OCI-LY1 (cell line): ENCODE data around the gene ICAM2.

Experiments
- H2AFZ ChIP-seq: fragments of 200-600 bp; sonication (generic), shearing (Covaris generic); 2 replicates; pipeline ENCODE4 v1.6.0; 2014; ENCODE audit warnings: antibody characterized with exemption, mild to moderate bottlenecking, low read length
- H3F3A ChIP-seq: fragments of 200-600 bp; sonication (generic), shearing (Covaris generic); 2 replicates; pipeline ENCODE4 v1.6.0; 2014; ENCODE audit warnings: mild to moderate bottlenecking, antibody characterized with exemption, low read length, moderate library complexity; ENCODE audit not compliant: insufficient read depth
- H3K27ac ChIP-seq: fragments of 200-600 bp; sonication (generic); 2 replicates; pipeline ENCODE4 v1.5.1; 2014; ENCODE audit warnings: low read length, mixed run types, mild to moderate bottlenecking, low read depth; ENCODE audit not compliant: poor library complexity, severe bottlenecking
- H3K27me3 ChIP-seq: fragments of 200-600 bp; sonication (generic); 2 replicates; pipeline ENCODE4 v1.6.0; 2014; ENCODE audit warnings: antibody characterized with exemption, mild to moderate bottlenecking, low read length, moderate library complexity; ENCODE audit not compliant: insufficient read depth
- H3K36me3 ChIP-seq: fragments of 200-600 bp; sonication (generic); 2 replicates; pipeline ENCODE4 v1.6.1; 2014; ENCODE audit warnings: mild to moderate bottlenecking, antibody characterized with exemption, low read length, moderate library complexity, mixed read lengths; ENCODE audit not compliant: insufficient read depth
- H3K4me1 ChIP-seq: fragments of 200-600 bp; sonication (generic); 2 replicates; pipeline ENCODE4 v1.5.1; 2014; ENCODE audit warnings: mild to moderate bottlenecking, low read length, moderate library complexity; ENCODE audit not compliant: insufficient read depth, severe bottlenecking
- H3K4me2 ChIP-seq: fragments of 200-600 bp; sonication (generic), shearing (Covaris generic); 2 replicates; pipeline ENCODE4 v1.6.1; 2014; ENCODE audit warnings: low read length
- H3K4me3 ChIP-seq: fragments of 200-600 bp; sonication (generic); 2 replicates; pipeline ENCODE4 v1.5.1; 2014; ENCODE audit warnings: low read length, low read depth, mild to moderate bottlenecking, mixed read lengths; ENCODE audit not compliant: poor library complexity, severe bottlenecking
- H3K79me2 ChIP-seq: fragments of 200-600 bp; shearing (Covaris generic); 2 replicates; pipeline ENCODE4 v1.6.1; 2016; ENCODE audit warnings: mixed run types, low read length, mixed read lengths; ENCODE audit not compliant: insufficient read depth
- H3K9ac ChIP-seq: fragments of 200-600 bp; sonication (generic), shearing (Covaris generic); 2 replicates; pipeline ENCODE4 v1.6.1; 2014; ENCODE audit warnings: mild to moderate bottlenecking, low read length, mixed read lengths
- H3K9me2 ChIP-seq: fragments of 200-600 bp; sonication (generic), shearing (Covaris generic); 2 replicates; pipeline ENCODE4 v1.6.1; 2014; ENCODE audit warnings: low read depth, mild to moderate bottlenecking, low read length, mixed read lengths
- H3K9me3 ChIP-seq: fragments of 200-600 bp; shearing (Covaris generic); 2 replicates; pipeline ENCODE4 v1.6.1; 2014; ENCODE audit warnings: low read length, mixed read lengths
- H4K20me1 ChIP-seq: fragments of 200-600 bp; sonication (generic), shearing (Covaris generic); 2 replicates; pipeline ENCODE4 v1.6.0; 2016; ENCODE audit warnings: mild to moderate bottlenecking, low read length; ENCODE audit not compliant: insufficient read depth
- EZH2 ChIP-seq: fragments of 200-600 bp; sonication (generic), shearing (Covaris generic); IDR thresholded peaks from 2 replicates; pipeline ENCODE4 v1.8.0; 2017; ENCODE audit warnings: borderline replicate concordance, mixed run types, mild to moderate bottlenecking, antibody characterized with exemption, low read length, moderate library complexity, mixed read lengths
- TF ChIP-seq, protein P1 (sequence below): fragments of 200-600 bp; sonication (generic), shearing (Covaris generic); IDR thresholded peaks from 2 replicates; pipeline ENCODE4 v1.5.1; 2017; ENCODE audit warnings: mild to moderate bottlenecking, antibody characterized with exemption, low read length, moderate library complexity, mixed read lengths

The ICAM2 gene

DNA sequence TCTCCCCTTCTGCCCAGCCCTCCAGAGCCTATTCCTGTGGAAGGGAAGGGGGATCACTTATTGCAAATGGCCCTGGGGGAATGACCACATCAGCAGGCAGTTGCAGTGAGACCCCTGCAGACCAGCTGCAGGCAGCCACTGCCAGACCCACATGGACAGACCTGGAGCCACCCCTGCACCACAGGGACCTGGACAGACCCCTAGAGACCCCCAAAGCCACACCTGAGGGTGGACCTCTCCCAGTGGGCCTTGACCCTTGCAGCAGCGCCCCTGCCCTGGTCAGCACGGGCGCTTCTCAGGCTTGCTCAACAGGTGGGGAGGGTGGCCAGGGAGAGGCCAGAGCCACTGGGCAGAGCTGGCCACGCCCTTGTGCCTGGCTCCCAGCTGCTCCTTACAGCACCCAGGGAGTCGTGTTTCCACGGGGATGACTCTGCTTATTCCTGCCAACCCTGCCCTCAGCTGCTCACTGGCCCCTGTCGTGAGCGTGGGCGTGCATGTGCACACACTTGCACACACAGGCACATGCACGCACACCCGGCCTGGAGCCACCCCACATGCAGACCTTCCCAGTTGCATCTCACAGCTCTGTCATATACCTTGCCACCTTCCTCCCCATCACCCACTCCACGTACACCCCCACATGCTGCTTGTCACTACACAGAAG, 46.4 kb downstream of the ICAM2 start:
- peaks cover 5% of the 10 kb centered on the region; the same call in 1 of the 2 replicates for H3K27me3 ChIP-seq
- no peaks in the 10 kb centered on the region for H3K9me2 ChIP-seq
- no peaks in the 10 kb centered on the region for H3K79me2 ChIP-seq
- H3K9me3 ChIP-seq: no peaks in the 10 kb centered on the region
- no peak overlapping the region for H3K9ac ChIP-seq
- H3K36me3 ChIP-seq: no peaks in the 10 kb centered on the region
- no peak for TF ChIP-seq EZH2
- TF ChIP-seq, protein P1, sequence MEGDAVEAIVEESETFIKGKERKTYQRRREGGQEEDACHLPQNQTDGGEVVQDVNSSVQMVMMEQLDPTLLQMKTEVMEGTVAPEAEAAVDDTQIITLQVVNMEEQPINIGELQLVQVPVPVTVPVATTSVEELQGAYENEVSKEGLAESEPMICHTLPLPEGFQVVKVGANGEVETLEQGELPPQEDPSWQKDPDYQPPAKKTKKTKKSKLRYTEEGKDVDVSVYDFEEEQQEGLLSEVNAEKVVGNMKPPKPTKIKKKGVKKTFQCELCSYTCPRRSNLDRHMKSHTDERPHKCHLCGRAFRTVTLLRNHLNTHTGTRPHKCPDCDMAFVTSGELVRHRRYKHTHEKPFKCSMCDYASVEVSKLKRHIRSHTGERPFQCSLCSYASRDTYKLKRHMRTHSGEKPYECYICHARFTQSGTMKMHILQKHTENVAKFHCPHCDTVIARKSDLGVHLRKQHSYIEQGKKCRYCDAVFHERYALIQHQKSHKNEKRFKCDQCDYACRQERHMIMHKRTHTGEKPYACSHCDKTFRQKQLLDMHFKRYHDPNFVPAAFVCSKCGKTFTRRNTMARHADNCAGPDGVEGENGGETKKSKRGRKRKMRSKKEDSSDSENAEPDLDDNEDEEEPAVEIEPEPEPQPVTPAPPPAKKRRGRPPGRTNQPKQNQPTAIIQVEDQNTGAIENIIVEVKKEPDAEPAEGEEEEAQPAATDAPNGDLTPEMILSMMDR: no peak
- H3F3A ChIP-seq: no peaks in the 10 kb centered on the region
- H4K20me1 ChIP-seq: no peaks in the 10 kb centered on the region
- H3K4me3 ChIP-seq: no peak overlapping the region
- no peaks in the 10 kb centered on the region for H3K4me1 ChIP-seq
- no peak overlapping the region for H3K4me2 ChIP-seq
- H2AFZ ChIP-seq: no peak overlapping the region
- H3K27ac ChIP-seq: no peak overlapping the region

DNA sequence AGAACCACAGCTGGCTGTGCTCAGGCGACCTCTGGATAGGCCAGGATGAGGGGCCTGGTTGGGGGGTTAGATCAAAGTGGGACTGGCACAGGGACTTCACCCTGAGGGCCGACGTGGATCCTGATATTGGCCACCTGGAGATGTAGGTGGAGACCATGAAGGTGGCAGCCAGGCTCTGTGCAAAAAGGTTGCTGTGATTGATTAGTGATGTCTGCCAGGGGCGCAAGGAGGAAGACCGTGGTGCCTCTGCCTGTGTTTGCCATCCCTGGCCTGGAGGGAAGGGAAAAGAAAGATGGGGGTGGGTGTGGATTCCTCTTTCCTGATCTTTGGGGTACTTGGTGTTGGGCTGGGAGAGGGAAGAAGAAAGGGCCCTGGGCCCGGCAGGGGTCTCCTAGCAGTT, 47.2 kb downstream of the ICAM2 start:
- H3F3A ChIP-seq: no peaks in the 10 kb centered on the region
- no peaks in the 10 kb centered on the region for H3K9me2 ChIP-seq
- H2AFZ ChIP-seq: no peak overlapping the region
- H3K4me3 ChIP-seq: no peak overlapping the region
- no peak overlapping the region for H3K9ac ChIP-seq
- H3K79me2 ChIP-seq: no peaks in the 10 kb centered on the region
- H3K36me3 ChIP-seq: no peaks in the 10 kb centered on the region
- TF ChIP-seq, protein P1: no peak
- no peak for TF ChIP-seq EZH2
- no peaks in the 10 kb centered on the region for H3K4me1 ChIP-seq
- peaks cover 5% of the 10 kb centered on the region; the same call in 1 of the 2 replicates for H3K27me3 ChIP-seq
- H3K4me2 ChIP-seq: no peak overlapping the region
- H3K9me3 ChIP-seq: no peaks in the 10 kb centered on the region
- no peaks in the 10 kb centered on the region for H4K20me1 ChIP-seq
- H3K27ac ChIP-seq: no peak overlapping the region

DNA sequence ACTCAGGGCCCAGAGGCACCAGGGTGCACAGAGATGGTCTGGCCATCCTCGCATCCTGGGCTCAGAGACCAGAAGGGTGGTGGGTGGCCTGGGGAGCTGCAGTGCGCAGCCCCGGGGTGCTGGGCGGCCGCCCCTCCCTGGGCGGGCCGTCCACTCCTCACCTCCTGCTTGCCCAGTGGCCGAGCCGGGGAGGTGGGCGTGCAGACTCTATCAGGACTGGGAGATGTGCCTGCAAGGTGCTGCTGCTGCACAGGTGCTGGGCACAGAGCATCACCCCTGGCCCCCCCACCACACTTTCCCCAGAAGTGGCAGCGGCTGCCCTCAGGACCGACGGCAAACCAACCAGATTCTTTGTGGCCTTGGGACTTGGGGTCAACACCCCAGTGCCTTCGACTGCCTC, 47.6 kb downstream of the ICAM2 start, which contains the start of gene SCN4A:
Gene SCN4A (minus strand): TSS at position 123 of the 400 bp plus-strand sequence. CDS start 77 bp downstream, at position 46.
- Histone ChIP-seq H3K27ac (no peak within 1 kb of the TSS), H3K9me2 (no peaks in the 10 kb centered on the region), H3K4me3 (no peak within 1 kb of the TSS), H3K36me3 (no peaks in the 10 kb centered on the region), H3K27me3 (peaks cover 5% of the 10 kb centered on the region; the same call in 1 of the 2 replicates), H3F3A (no peaks in the 10 kb centered on the region), H3K9ac (no peak within 1 kb of the TSS), H4K20me1 (no peaks in the 10 kb centered on the region), H2AFZ (no peak within 1 kb of the TSS), H3K4me2 (no peak within 1 kb of the TSS), H3K9me3 (no peaks in the 10 kb centered on the region), H3K79me2 (no peaks in the 10 kb centered on the region), H3K4me1 (no peaks in the 10 kb centered on the region)
- TF ChIP-seq, protein P1: no peak
- no peak for TF ChIP-seq EZH2
